Measurements from ENCODE around the gene ATP11A.

DNA sequence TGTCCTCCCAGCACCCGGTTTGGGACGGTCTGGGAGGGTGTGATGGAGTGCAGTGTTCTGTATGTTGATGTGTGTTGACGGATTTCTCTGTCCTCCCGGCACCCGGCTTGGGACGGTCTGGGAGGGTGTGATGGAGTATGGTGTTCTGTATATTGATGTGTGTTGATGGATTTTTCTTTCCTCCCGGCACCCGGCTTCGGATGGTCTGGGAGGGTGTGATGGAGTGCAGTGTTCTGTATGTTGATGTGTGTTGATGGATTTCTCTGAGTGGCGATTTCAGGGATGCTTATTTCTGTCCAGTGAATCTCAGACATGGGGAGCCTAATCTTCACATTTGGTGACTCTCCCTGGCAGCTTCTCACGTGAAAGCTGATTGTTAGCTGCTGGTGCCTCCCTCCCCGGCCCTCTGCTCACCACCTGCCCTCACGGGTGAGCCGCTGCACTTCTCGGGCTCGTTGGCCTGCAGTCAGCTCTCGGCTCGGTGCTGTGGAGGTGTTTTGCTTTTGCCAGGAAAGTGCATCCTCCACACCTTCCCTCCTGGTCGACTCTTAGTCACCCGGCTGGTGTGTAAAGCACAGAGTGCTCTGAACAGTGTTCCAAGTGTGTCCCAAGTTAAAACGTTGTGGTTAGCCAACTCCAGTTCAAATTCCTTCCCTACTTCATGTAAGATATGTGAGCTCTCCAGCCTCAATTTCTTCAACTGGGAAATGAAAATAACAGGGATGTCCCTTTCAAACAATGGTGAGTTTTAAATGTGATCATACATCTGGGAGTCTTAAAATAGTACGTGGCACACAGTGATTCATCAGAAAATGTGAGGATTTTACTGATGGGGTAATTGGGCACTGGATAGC, 54.6 kb downstream of the ATP11A start:
- TF ChIP-seq GATA2 (IDR thresholded peaks at IDR 0.05; ENCODE audit: low read depth, low read length) (no peak), GATA3 (IDR thresholded peaks at IDR 0.05; ENCODE audit: low read depth, low read length) (no peak)
